GM21619 (cell line): Measurements from ENCODE around the gene CD226.

Experiments used
- ATAC-seq: cut with Tn5 transposase; IDR thresholded peaks from one replicate; pipeline ENCODE4 v1.9.1; 2021; ENCODE audit not compliant: unreplicated experiment

The CD226 gene

GRCh38 chr18:69820538-69820937 is 127.1 kb downstream of the CD226 start:
- ATAC-seq = no peak

- no peak for ATAC-seq
Measured at GRCh38 chr18:69819460-69819859, 128.2 kb downstream of the CD226 start.

GRCh38 chr18:69817335-69817940 is 130.2 kb downstream of the CD226 start:
- ATAC-seq = no peak

- ATAC-seq = no peak
Measured at GRCh38 chr18:69814861-69815385, 132.8 kb downstream of the CD226 start.

- ATAC-seq = no peak
Measured at GRCh38 chr18:69813559-69813958, 134.1 kb downstream of the CD226 start.

- no peak for ATAC-seq
Measured at GRCh38 chr18:69808399-69808798, 139.3 kb downstream of the CD226 start.

- no peak for ATAC-seq
Measured at GRCh38 chr18:69804776-69805501, 142.7 kb downstream of the CD226 start.
